Osteoblast (primary cell): ENCODE data around the gene ADIPOR2. TPM values are rescaled to one million over a fixed set of nuclear protein-coding genes. Genes with fewer than 3 reads are reported as not detected.

Experiments
- DNase-seq: peaks from one replicate; pipeline ENCODE4 v3.0.0; 2011; ENCODE audit warnings: low spot score, mixed read lengths; ENCODE audit not compliant: insufficient read length; ENCODE audit errors: missing footprints
- H2AFZ ChIP-seq: 2 replicates; pipeline ENCODE4 v1.6.0; 2011; ENCODE audit warnings: mild to moderate bottlenecking, low read length
- H3K27ac ChIP-seq: 2 replicates; pipeline ENCODE4 v1.5.1; 2011; ENCODE audit warnings: mild to moderate bottlenecking, low read depth, low read length, moderate library complexity
- H3K27me3 ChIP-seq: 2 replicates; pipeline ENCODE4 v1.6.0; 2012; ENCODE audit warnings: mild to moderate bottlenecking, control low read depth, inconsistent platforms, low read length, moderate library complexity; ENCODE audit not compliant: insufficient read depth
- H3K36me3 ChIP-seq: 2 replicates; pipeline ENCODE4 v1.5.1; 2011; ENCODE audit warnings: mild to moderate bottlenecking, low read length, control low read depth, moderate library complexity; ENCODE audit not compliant: insufficient read depth
- H3K4me1 ChIP-seq: 2 replicates; pipeline ENCODE4 v1.5.1; 2011; ENCODE audit warnings: mild to moderate bottlenecking, low read length, control low read depth, moderate library complexity; ENCODE audit not compliant: insufficient read depth
- H3K4me2 ChIP-seq: 2 replicates; pipeline ENCODE4 v1.6.0; 2011; ENCODE audit warnings: mild to moderate bottlenecking, low read length; ENCODE audit not compliant: insufficient read depth
- H3K4me3 ChIP-seq: fragments of 200-600 bp; sonication (generic); 3 replicates; pipeline ENCODE4 v1.5.1; 2012; ENCODE audit warnings: mild to moderate bottlenecking, low read length, inconsistent platforms; ENCODE audit not compliant: insufficient read depth
- H3K79me2 ChIP-seq: 2 replicates; pipeline ENCODE4 v1.6.0; 2012; ENCODE audit warnings: mild to moderate bottlenecking, low read length, control low read depth, inconsistent platforms; ENCODE audit not compliant: insufficient read depth
- H3K9me3 ChIP-seq: 2 replicates; pipeline ENCODE4 v1.5.1; 2011; ENCODE audit warnings: low read depth, low read length, control low read depth
- H4K20me1 ChIP-seq: 2 replicates; pipeline ENCODE4 v1.6.0; 2012; ENCODE audit warnings: mild to moderate bottlenecking, low read length, control low read depth; ENCODE audit not compliant: insufficient read depth
- CTCF ChIP-seq: IDR thresholded peaks from 2 replicates; pipeline ENCODE4 v1.5.1; 2011; ENCODE audit warnings: mild to moderate bottlenecking, low read depth, low read length, moderate library complexity; ENCODE audit errors: extremely low read depth
- total RNA-seq: library from RNA; depleted of rRNA; stranded (reverse); fragments of >200 nt; gene quantifications from 2 replicates; pipeline ENCODE4 v1.2.3, GENCODE V29; 2012

Gene ADIPOR2
- total RNA-seq, 1 donor, result 32.2 TPM

- Histone ChIP-seq H4K20me1 (peaks cover 40% of the 10 kb centered on the region), H3K4me1 (peaks cover 12% of the 10 kb centered on the region), H2AFZ (no peak overlapping the region), H3K36me3 (peaks cover 79% of the 10 kb centered on the region), H3K9me3 (no peaks in the 10 kb centered on the region), H3K79me2 (peaks cover 77% of the 10 kb centered on the region), H3K27ac (peak overlapping the region; percentile 32), H3K27me3 (no peaks in the 10 kb centered on the region), H3K4me3 (no peak overlapping the region), H3K4me2 (no peak overlapping the region)
- TF ChIP-seq CTCF, result no peak
- DNase-seq, result peak; percentile 97
Measured at GRCh38 chr12:1644534-1645438, 46.1 kb upstream of the ADIPOR2 start.

- Histone ChIP-seq H4K20me1 (peaks cover 35% of the 10 kb centered on the region), H3K9me3 (no peaks in the 10 kb centered on the region), H3K4me1 (peaks cover 19% of the 10 kb centered on the region), H3K36me3 (peaks cover 71% of the 10 kb centered on the region), H3K79me2 (peaks cover 68% of the 10 kb centered on the region), H3K4me3 (no peak overlapping the region), H2AFZ (no peak overlapping the region), H3K27me3 (no peaks in the 10 kb centered on the region), H3K27ac (no peak overlapping the region), H3K4me2 (no peak overlapping the region)
- TF ChIP-seq CTCF, result no peak
- no peak for DNase-seq
Measured at GRCh38 chr12:1645819-1646218, 45.1 kb upstream of the ADIPOR2 start.

DNA sequence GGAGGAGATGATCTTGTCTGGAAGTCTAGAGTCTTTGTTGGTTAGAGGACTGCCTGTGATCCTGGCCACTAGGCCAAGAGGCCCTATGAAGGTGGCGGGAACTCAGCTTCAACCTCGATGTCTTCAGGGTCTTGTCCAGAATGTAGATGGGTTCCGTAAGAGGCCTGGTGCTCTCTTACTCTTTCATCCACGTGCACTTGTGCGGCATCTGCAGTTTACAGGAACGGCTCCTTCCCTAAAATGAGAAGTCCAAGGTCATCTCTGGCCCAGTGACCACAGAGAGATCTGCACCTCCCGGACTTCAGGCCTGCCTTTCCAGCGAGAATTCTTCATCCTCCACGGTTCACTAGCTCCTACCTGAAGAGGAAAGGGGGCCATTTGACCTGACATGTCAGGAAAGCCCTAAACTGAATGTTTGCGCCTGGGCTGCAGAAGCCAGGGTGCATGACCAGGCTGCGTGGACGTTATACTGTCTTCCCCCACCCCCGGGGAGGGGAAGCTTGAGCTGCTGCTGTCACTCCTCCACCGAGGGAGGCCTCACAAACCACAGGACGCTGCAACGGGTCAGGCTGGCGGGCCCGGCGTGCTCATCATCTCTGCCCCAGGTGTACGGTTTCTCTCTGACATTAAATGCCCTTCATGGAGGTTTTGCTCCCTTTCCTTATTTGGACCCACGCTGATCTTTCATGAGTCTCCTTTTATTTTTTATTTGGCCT is 44.1 kb upstream of the ADIPOR2 start:
- TF ChIP-seq CTCF, result no peak
- H3K4me1 ChIP-seq, result peaks cover 19% of the 10 kb centered on the region
- peaks cover 76% of the 10 kb centered on the region for H3K36me3 ChIP-seq
- no peak overlapping the region for H3K4me2 ChIP-seq
- no peak for DNase-seq
- no peak overlapping the region for H2AFZ ChIP-seq
- no peak overlapping the region for H3K4me3 ChIP-seq
- H4K20me1 ChIP-seq, result peaks cover 35% of the 10 kb centered on the region
- H3K79me2 ChIP-seq, result peaks cover 63% of the 10 kb centered on the region
- no peak overlapping the region for H3K27ac ChIP-seq
- H3K9me3 ChIP-seq, result no peaks in the 10 kb centered on the region
- H3K27me3 ChIP-seq, result no peaks in the 10 kb centered on the region

DNA sequence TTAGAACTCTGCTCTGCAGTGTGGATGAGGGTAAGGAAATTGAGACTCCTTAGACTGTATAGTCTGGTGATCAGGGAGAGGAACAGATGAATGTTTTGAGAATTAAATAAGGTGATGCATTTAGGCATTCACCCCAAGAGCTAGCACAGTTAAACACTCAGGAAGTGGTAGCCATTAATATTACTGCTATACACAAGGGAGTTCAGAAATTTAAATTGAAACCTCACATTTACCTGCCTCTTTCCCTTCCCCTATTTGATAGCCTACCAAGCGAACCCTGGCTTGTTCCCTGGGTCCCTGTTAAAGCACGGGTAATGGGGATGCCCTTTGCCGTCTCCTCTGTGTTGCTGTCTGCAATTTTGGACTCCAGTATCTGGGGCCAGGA is 43.6 kb upstream of the ADIPOR2 start:
- TF ChIP-seq CTCF, result no peak
- Histone ChIP-seq H3K79me2 (peaks cover 57% of the 10 kb centered on the region), H3K4me1 (peaks cover 19% of the 10 kb centered on the region), H4K20me1 (peaks cover 37% of the 10 kb centered on the region), H3K4me2 (no peak overlapping the region), H3K27me3 (no peaks in the 10 kb centered on the region), H3K9me3 (no peaks in the 10 kb centered on the region), H2AFZ (no peak overlapping the region), H3K4me3 (no peak overlapping the region), H3K36me3 (peaks cover 76% of the 10 kb centered on the region), H3K27ac (no peak overlapping the region)
- DNase-seq, result no peak
